Mesothelial cell of epicardium (in vitro differentiated cells): ENCODE measurements around the gene RHEBL1. TPM values are rescaled to one million over a fixed set of nuclear protein-coding genes. Genes with fewer than 3 reads are reported as not detected.

Experiments used
- DNase-seq, 2 experiments: peaks; one replicate each; pipeline ENCODE4 v3.0.0; 2021; ENCODE audit warnings: low spot score in 2 of 2; ENCODE audit not compliant: unreplicated experiment in 2 of 2
- H3K27ac Mint-ChIP-seq: 2 replicates; pipeline ENCODE4 v1.8.0; 2021; ENCODE audit warnings: mixed read lengths
- H3K27me3 Mint-ChIP-seq: 2 replicates; pipeline ENCODE4 v1.8.0; 2021; ENCODE audit warnings: low read depth, mixed read lengths
- H3K36me3 Mint-ChIP-seq: 2 replicates; pipeline ENCODE4 v1.8.0; 2021; ENCODE audit warnings: mixed read lengths
- H3K4me1 Mint-ChIP-seq: 2 replicates; pipeline ENCODE4 v1.8.0; 2021; ENCODE audit warnings: mixed read lengths
- H3K4me3 Mint-ChIP-seq: 2 replicates; pipeline ENCODE4 v1.8.0; 2021; ENCODE audit warnings: mild to moderate bottlenecking, moderate library complexity, mixed read lengths
- H3K9me3 Mint-ChIP-seq: 2 replicates; pipeline ENCODE4 v1.8.0; 2021; ENCODE audit warnings: mixed read lengths
- total RNA-seq: library from RNA; stranded (reverse); gene quantifications from 3 replicates; pipeline ENCODE4 v1.2.1, GENCODE V29; 2021
- TF ChIP-seq, protein P1 (sequence below): fragments of 200-600 bp; sonication (generic); IDR thresholded peaks from one replicate; pipeline ENCODE4 v1.5.0; 2021; ENCODE audit warnings: antibody characterized with exemption; ENCODE audit not compliant: unreplicated experiment

Gene RHEBL1
- total RNA-seq, 1 donor from 2014 or later: 0.60 TPM

DNA sequence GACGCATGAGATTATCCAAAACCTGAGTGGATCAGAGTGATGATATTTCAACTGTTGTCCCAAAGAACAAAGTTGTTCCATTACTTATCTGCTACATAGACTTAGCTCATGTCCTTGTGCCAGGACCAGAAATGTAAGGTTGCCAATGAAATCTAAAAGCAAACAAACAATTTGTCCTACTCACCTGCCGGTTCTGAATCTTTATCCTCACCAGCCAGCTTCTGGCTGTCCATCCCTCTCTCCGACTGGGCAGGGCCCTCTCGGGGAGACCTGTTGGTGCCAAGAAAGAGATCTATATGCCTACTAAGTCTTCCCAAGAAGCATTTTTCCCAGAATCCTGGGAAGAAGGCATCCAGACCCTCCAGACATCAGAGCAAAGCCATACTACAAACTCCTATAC, 14.7 kb downstream of the RHEBL1 start:
- TF ChIP-seq, protein P1, sequence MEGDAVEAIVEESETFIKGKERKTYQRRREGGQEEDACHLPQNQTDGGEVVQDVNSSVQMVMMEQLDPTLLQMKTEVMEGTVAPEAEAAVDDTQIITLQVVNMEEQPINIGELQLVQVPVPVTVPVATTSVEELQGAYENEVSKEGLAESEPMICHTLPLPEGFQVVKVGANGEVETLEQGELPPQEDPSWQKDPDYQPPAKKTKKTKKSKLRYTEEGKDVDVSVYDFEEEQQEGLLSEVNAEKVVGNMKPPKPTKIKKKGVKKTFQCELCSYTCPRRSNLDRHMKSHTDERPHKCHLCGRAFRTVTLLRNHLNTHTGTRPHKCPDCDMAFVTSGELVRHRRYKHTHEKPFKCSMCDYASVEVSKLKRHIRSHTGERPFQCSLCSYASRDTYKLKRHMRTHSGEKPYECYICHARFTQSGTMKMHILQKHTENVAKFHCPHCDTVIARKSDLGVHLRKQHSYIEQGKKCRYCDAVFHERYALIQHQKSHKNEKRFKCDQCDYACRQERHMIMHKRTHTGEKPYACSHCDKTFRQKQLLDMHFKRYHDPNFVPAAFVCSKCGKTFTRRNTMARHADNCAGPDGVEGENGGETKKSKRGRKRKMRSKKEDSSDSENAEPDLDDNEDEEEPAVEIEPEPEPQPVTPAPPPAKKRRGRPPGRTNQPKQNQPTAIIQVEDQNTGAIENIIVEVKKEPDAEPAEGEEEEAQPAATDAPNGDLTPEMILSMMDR: no peak
- H3K4me3 Mint-ChIP-seq: no peak overlapping the region
- H3K4me1 Mint-ChIP-seq: peaks cover 39% of the 10 kb centered on the region
- H3K27ac Mint-ChIP-seq: no peak overlapping the region
- no peaks in the 10 kb centered on the region for H3K9me3 Mint-ChIP-seq
- peaks cover 27% of the 10 kb centered on the region for H3K36me3 Mint-ChIP-seq
- DNase-seq: no peak
- H3K27me3 Mint-ChIP-seq: no peaks in the 10 kb centered on the region

DNA sequence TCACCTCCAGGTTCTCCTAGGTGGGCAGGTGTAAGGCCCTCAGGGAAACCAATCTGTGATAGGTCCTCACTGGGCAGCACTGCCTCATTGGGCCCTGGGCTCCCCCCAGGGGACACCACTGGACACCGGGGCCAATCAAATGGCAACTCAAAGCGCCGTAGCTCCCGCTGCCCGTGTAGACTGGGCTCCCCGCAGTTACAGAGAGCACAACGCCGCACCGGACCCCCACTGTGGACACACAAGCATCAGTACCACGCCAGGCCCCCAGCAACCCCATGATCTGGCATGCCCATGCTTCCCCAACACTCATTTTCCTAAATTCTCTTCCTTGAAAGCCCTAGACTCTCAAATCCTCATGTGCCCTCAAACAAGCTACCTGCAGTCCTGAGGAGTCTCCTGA, 15.3 kb downstream of the RHEBL1 start:
- DNase-seq: no peak
- no peaks in the 10 kb centered on the region for H3K9me3 Mint-ChIP-seq
- TF ChIP-seq, protein P1: no peak
- peaks cover 39% of the 10 kb centered on the region for H3K4me1 Mint-ChIP-seq
- no peak overlapping the region for H3K27ac Mint-ChIP-seq
- no peak overlapping the region for H3K4me3 Mint-ChIP-seq
- H3K27me3 Mint-ChIP-seq: no peaks in the 10 kb centered on the region
- peaks cover 27% of the 10 kb centered on the region for H3K36me3 Mint-ChIP-seq

DNA sequence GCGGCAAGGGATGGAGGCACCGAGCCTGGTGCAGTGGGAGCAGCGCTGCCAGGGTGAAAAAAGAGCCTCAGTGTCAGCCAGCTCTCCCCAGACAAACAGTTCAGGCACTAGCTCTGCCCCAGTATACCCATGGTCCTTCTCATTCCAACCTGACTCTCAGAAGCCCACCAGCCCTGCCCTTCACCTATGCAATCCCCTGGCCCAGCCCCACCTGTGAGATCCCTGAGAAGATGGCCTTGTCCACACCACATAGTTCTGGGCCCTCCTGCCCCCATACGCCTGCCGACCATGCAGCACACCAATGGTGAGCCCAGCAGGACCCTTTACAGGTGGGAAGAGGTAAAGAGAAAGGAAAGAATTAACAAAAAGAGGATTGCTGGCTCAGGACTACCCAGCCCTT, 15.7 kb downstream of the RHEBL1 start:
- H3K4me3 Mint-ChIP-seq: no peak overlapping the region

DNA sequence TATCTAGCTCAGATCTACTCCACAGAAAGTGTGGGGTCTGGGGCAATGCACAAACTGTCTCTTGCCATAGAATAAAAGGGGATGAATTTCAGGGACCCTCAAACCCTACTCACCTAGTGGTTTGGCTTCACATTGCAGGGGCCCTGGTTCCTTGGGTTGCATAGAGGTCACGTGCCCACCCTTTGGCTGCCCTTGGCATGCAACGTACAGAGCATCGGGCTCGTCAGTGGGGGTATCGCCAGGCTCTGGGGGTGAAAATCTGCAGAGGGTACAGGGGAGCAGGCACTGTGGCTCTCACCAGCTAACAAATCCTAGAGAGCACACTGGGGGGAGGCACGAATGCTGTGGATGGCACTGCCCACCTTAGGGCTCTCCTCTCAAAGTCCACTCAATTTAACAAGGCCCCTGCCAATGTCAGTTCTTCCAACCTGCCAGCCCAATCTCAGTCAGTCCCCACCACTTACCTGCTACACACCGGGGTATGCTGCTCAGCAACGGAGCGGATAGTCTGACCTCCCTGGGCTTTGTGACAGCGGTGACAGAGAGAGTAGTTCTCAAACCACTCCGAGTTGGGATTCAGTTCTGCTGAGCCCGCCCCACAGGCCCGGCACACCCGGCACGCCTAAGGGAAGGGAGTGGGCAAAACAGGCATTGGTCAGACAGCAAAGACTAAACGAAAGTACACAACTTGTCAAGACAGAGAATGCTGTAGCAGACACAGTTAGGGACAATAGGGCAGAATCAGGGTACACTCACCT, 17.1 kb downstream of the RHEBL1 start:
- TF ChIP-seq, protein P1: no peak
- no peak for DNase-seq
- Mint-ChIP-seq H3K9me3 (no peaks in the 10 kb centered on the region), H3K27me3 (no peaks in the 10 kb centered on the region), H3K4me1 (peaks cover 21% of the 10 kb centered on the region), H3K4me3 (no peak overlapping the region), H3K36me3 (peaks cover 41% of the 10 kb centered on the region), H3K27ac (no peak overlapping the region)

More for the DNA sequence above, 15.7 kb downstream of the RHEBL1 start:
- TF ChIP-seq, protein P1: no peak
- peaks cover 36% of the 10 kb centered on the region for H3K4me1 Mint-ChIP-seq
- H3K9me3 Mint-ChIP-seq: no peaks in the 10 kb centered on the region
- peaks cover 27% of the 10 kb centered on the region for H3K36me3 Mint-ChIP-seq
- H3K27ac Mint-ChIP-seq: no peak overlapping the region
- no peaks in the 10 kb centered on the region for H3K27me3 Mint-ChIP-seq
- no peak for DNase-seq

DNA sequence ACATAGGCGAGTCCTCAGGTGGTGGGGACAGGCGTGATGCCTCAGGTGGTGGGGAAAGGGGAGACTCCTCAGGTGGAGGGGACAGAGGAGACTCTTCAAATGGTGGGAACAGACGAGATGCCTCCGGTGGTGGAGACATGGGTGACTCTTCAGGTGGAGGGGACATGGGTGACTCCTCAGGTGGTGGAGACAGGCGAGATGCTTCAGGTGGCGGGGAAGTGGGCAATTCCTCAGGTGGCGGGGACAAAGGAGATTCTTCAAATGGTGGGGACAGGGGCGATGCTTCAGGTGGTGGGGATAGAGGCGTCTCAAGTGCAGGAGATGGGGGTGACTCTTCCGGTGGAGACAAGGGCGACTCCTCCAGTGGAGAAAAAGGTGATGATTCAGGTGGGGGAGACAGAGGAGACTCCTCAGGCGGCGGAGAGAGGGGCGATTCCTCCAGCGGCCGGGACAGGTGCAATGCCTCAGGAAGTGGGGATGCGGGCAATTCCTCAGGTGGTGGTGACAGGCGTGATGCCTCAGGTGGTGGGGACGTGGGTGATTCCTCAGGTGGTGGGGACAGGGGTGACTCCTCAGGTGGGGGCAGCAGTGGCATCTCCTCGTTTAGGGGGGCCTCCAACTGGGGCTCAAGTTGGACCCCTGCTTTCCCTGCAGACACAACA, 17.9 kb downstream of the RHEBL1 start:
- TF ChIP-seq, protein P1: no peak
- H3K4me3 Mint-ChIP-seq: no peak overlapping the region
- H3K4me1 Mint-ChIP-seq: peaks cover 14% of the 10 kb centered on the region
- peaks cover 44% of the 10 kb centered on the region for H3K36me3 Mint-ChIP-seq
- no peak for DNase-seq
- no peaks in the 10 kb centered on the region for H3K9me3 Mint-ChIP-seq
- H3K27ac Mint-ChIP-seq: no peak overlapping the region
- no peaks in the 10 kb centered on the region for H3K27me3 Mint-ChIP-seq
